Measurements from ENCODE around the gene ADCK2.

DNA sequence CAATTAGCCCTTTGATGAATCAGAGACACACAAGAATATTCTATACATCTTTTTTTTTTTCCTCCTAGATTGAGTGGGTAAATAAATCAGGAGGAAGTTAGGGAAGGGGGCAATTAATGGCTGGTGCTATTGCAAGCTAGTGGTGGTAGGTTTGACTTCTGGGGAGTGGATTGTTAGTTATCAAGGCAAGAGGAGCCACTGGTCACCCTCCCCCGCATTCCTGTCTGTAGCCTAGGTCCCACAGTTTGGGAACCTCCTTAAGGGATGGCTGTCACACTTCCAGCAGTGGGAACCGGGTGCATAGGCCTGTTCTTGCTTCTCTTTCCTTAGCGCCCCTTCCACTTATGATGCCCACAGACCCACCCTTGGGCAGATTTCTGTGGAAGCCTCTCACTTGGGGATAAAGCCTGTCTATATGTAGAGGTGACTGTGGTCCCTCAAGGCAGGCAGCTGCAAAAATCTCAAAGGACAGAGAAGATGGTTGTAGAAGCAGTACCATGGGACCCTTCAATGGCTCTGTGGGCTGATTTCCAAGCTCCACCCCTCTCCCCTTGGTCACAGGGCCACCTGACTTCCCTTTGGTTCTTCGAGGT is 2.3 kb upstream of the ADCK2 start:
- TF ChIP-seq, protein P1, sequence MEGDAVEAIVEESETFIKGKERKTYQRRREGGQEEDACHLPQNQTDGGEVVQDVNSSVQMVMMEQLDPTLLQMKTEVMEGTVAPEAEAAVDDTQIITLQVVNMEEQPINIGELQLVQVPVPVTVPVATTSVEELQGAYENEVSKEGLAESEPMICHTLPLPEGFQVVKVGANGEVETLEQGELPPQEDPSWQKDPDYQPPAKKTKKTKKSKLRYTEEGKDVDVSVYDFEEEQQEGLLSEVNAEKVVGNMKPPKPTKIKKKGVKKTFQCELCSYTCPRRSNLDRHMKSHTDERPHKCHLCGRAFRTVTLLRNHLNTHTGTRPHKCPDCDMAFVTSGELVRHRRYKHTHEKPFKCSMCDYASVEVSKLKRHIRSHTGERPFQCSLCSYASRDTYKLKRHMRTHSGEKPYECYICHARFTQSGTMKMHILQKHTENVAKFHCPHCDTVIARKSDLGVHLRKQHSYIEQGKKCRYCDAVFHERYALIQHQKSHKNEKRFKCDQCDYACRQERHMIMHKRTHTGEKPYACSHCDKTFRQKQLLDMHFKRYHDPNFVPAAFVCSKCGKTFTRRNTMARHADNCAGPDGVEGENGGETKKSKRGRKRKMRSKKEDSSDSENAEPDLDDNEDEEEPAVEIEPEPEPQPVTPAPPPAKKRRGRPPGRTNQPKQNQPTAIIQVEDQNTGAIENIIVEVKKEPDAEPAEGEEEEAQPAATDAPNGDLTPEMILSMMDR (IDR thresholded peaks at IDR 0.05): no peak
- TF ChIP-seq POLR2AphosphoS5 (IDR thresholded peaks at IDR 0.05): no peak

Data from prostate gland (tissue), 2 donors.